Caco-2 (cell line): ENCODE data around the gene ADAMTS2. TPM values are rescaled to one million over a fixed set of nuclear protein-coding genes. Genes with fewer than 3 reads are reported as not detected.
A peak's percentile ranks its signal among the peaks of the same experiment; 100 is the strongest.

ENCODE experiments used
- BruUV-seq: library from RNA; stranded (reverse); fragments of 400-500 nt; replicated peaks from 2 replicates; lab custom pipeline; 2021; lab: Mats Ljungman, UMichigan
- CTCF ChIA-PET: fragments of 300-600 bp; sonication (Branson Sonifier 250); formaldehyde crosslinking; loops from one replicate; lab custom pipeline; 2022; ENCODE audit warnings: antibody characterized with exemption; lab: Charles Lee
- POLR2A ChIA-PET: fragments of 300-600 bp; sonication (Branson Sonifier 250); formaldehyde crosslinking; loops from one replicate; lab custom pipeline; 2022; ENCODE audit warnings: antibody characterized with exemption; lab: Charles Lee
- DNase-seq, 2 experiments: peaks; one replicate each; pipeline versions ENCODE4 v3.0.0 to v3.0.0-alpha.2; 2020 to 2022
- H3K27me3 ChIP-seq: replicated peaks from 2 replicates; pipeline ENCODE4 v1.6.0; 2011; ENCODE audit warnings: low read length; ENCODE audit not compliant: control insufficient read depth, insufficient read depth
- H3K36me3 ChIP-seq: 2 replicates; pipeline ENCODE4 v1.5.1; 2011; ENCODE audit warnings: low read length; ENCODE audit not compliant: control insufficient read depth, insufficient read depth
- H3K4me1 ChIP-seq: fragments of 250-450 bp; sonication (Bioruptor Pico); 2 replicates; pipeline ENCODE4 v1.5.1; 2020; ENCODE audit warnings: mild to moderate bottlenecking
- H3K4me3 ChIP-seq: 2 replicates; pipeline ENCODE4 v1.5.1; 2011; ENCODE audit warnings: low read depth, mild to moderate bottlenecking, control low read depth, low read length
- H3K9me3 ChIP-seq: fragments of 250-450 bp; sonication (Bioruptor Pico); 2 replicates; pipeline ENCODE4 v1.5.1; 2020; ENCODE audit warnings: mild to moderate bottlenecking, moderate library complexity
- H3K27ac Mint-ChIP-seq: one replicate; pipeline ENCODE4 v1.8.0; 2022; ENCODE audit warnings: mixed read lengths; ENCODE audit not compliant: unreplicated experiment
- H3K27me3 Mint-ChIP-seq: one replicate; pipeline ENCODE4 v1.8.0; 2022; ENCODE audit warnings: mixed read lengths; ENCODE audit not compliant: insufficient read depth, unreplicated experiment
- H3K36me3 Mint-ChIP-seq: one replicate; pipeline ENCODE4 v1.8.0; 2022; ENCODE audit warnings: mild to moderate bottlenecking, mixed read lengths; ENCODE audit not compliant: insufficient read depth, unreplicated experiment
- H3K4me1 Mint-ChIP-seq: one replicate; pipeline ENCODE4 v1.8.0; 2022; ENCODE audit warnings: low read depth, mixed read lengths; ENCODE audit not compliant: unreplicated experiment
- H3K4me3 Mint-ChIP-seq: one replicate; pipeline ENCODE4 v1.8.0; 2022; ENCODE audit warnings: mild to moderate bottlenecking, moderate library complexity, mixed read lengths; ENCODE audit not compliant: unreplicated experiment
- H3K9me3 Mint-ChIP-seq: one replicate; pipeline ENCODE4 v1.8.0; 2022; ENCODE audit warnings: mixed read lengths; ENCODE audit not compliant: unreplicated experiment
- CTCF ChIP-seq, 2 experiments: fragments of 200-600 bp in 1 of 2; IDR thresholded peaks; 1 replicate in 1 of 2; 2 replicates in 1 of 2; pipeline versions ENCODE4 v1.5.1 to v1.8.0; 2011 to 2022; ENCODE audit warnings: antibody characterized with exemption in 1 of 2, control low read depth in 1 of 2, inconsistent platforms in 1 of 2, low read depth in 1 of 2, low read length in 1 of 2, mild to moderate bottlenecking in 1 of 2, moderate library complexity in 1 of 2; ENCODE audit not compliant: insufficient read depth in 1 of 2, severe bottlenecking in 1 of 2, unreplicated experiment in 1 of 2
- intact Hi-C: fragments of 100-400 bp; cut with micrococcal nuclease; formaldehyde crosslinking; loops from one replicate; pipeline ENCODE4 v1.10.0; 2022; ENCODE audit not compliant: unreplicated experiment
- total RNA-seq: library from RNA; stranded (reverse); gene quantifications from 2 replicates; pipeline ENCODE4 v1.2.3, GENCODE V29; 2022

The ADAMTS2 gene
- total RNA-seq, 1 experiment from 2014 or later: 0.05 TPM

- intact Hi-C loops: no loop called here
- no peaks in the 10 kb centered on the region for H3K4me1 ChIP-seq
- ChIA-PET POLR2A (interaction anchor here (0.6 kb wide), 1 partner anchor 10 kb away, joined by 3 read pairs; no protein-coding TSS in a partner anchor), CTCF (no interaction called here)
- H3K36me3 ChIP-seq: no peaks in the 10 kb centered on the region
- Mint-ChIP-seq H3K36me3 (no peaks in the 10 kb centered on the region), H3K4me3 (no peak overlapping the region), H3K27me3 (peaks cover 8% of the 10 kb centered on the region), H3K4me1 (no peaks in the 10 kb centered on the region), H3K27ac (no peak overlapping the region), H3K9me3 (peaks cover 12% of the 10 kb centered on the region)
- TF ChIP-seq CTCF (IDR thresholded peaks at IDR 0.05; ENCODE audit: insufficient read depth in 1 of 2, low read depth in 1 of 2, low read length in 1 of 2, severe bottlenecking in 1 of 2, unreplicated experiment in 1 of 2): no peak
- no peaks in the 10 kb centered on the region for H3K9me3 ChIP-seq
- H3K27me3 ChIP-seq: no peaks in the 10 kb centered on the region; the same call in 1 of the 2 replicates
- no peak overlapping the region for H3K4me3 ChIP-seq
- BruUV-seq: no TSS peak
- DNase-seq: peak in 1 of 2 experiments; percentile 22
These were observed 26.7 kb upstream of the ADAMTS2 start for GRCh38 chr5:179371681-179372680.

GRCh38 chr5:179371121-179371510 lies 25.9 kb upstream of the ADAMTS2 start:
- Histone ChIP-seq H3K9me3 (no peaks in the 10 kb centered on the region), H3K27me3 (no peaks in the 10 kb centered on the region; the same call in 1 of the 2 replicates), H3K4me1 (no peaks in the 10 kb centered on the region), H3K4me3 (no peak overlapping the region), H3K36me3 (no peaks in the 10 kb centered on the region)
- H3K4me3 Mint-ChIP-seq: no peak overlapping the region
- peaks cover 12% of the 10 kb centered on the region for H3K9me3 Mint-ChIP-seq
- no peaks in the 10 kb centered on the region for H3K36me3 Mint-ChIP-seq
- no peak overlapping the region for H3K27ac Mint-ChIP-seq
- DNase-seq: no peak
- no TSS peak for BruUV-seq
- ChIA-PET POLR2A (no interaction called here), CTCF (no interaction called here)
- H3K27me3 Mint-ChIP-seq: peaks cover 8% of the 10 kb centered on the region
- intact Hi-C loops: no loop called here
- no peak for TF ChIP-seq CTCF (IDR thresholded peaks at IDR 0.05; ENCODE audit: insufficient read depth in 1 of 2, low read depth in 1 of 2, low read length in 1 of 2, severe bottlenecking in 1 of 2, unreplicated experiment in 1 of 2)
- no peaks in the 10 kb centered on the region for H3K4me1 Mint-ChIP-seq

GRCh38 chr5:179370490-179371120 lies 25.3 kb upstream of the ADAMTS2 start:
- Mint-ChIP-seq H3K27me3 (peaks cover 8% of the 10 kb centered on the region), H3K4me1 (no peaks in the 10 kb centered on the region), H3K9me3 (peaks cover 12% of the 10 kb centered on the region), H3K4me3 (no peak overlapping the region), H3K27ac (no peak overlapping the region), H3K36me3 (no peaks in the 10 kb centered on the region)
- BruUV-seq: no TSS peak
- no peaks in the 10 kb centered on the region for H3K36me3 ChIP-seq
- no peaks in the 10 kb centered on the region for H3K9me3 ChIP-seq
- no peaks in the 10 kb centered on the region for H3K4me1 ChIP-seq
- ChIA-PET CTCF (no interaction called here), POLR2A (no interaction called here)
- no peak for TF ChIP-seq CTCF (IDR thresholded peaks at IDR 0.05; ENCODE audit: insufficient read depth in 1 of 2, low read depth in 1 of 2, low read length in 1 of 2, severe bottlenecking in 1 of 2, unreplicated experiment in 1 of 2)
- DNase-seq: peak in 1 of 2 experiments; percentile 29
- H3K27me3 ChIP-seq: no peaks in the 10 kb centered on the region; the same call in 1 of the 2 replicates
- H3K4me3 ChIP-seq: no peak overlapping the region
- intact Hi-C loops: no loop called here
